GM18951 (cell line): Measurements from ENCODE around the gene MORN5.

ENCODE experiments used
- POLR2A ChIP-seq: IDR thresholded peaks from 4 replicates; pipeline ENCODE4 v1.6.1; 2011; ENCODE audit warnings: mild to moderate bottlenecking; ENCODE audit not compliant: insufficient read length, insufficient read depth; ENCODE audit errors: extremely low read depth
- in situ Hi-C: fragments of 300-500 bp; cut with MboI; formaldehyde crosslinking; loops from one replicate; pipeline ENCODE4 v1.12.0; 2022; ENCODE audit warnings: low sequenced_read_pairs, mixed read lengths, inconsistent platforms; ENCODE audit not compliant: unreplicated experiment

The MORN5 gene

GRCh38 chr9:122127396-122127798, 32.3 kb upstream of the MORN5 start:
- in situ Hi-C loops, result loop anchor here (10.0 kb wide), 1 partner anchor 327 kb away; no protein-coding TSS in a partner anchor

GRCh38 chr9:122128007-122128968, 31.4 kb upstream of the MORN5 start:
- in situ Hi-C loops, result loop anchor here (10.0 kb wide), 1 partner anchor 327 kb away; no protein-coding TSS in a partner anchor
- no peak for TF ChIP-seq POLR2A

More at GRCh38 chr9:122127396-122127798, 32.3 kb upstream of the MORN5 start:
- TF ChIP-seq POLR2A, result no peak

GRCh38 chr9:122128969-122129343, 30.8 kb upstream of the MORN5 start:
- no peak for TF ChIP-seq POLR2A
- in situ Hi-C loops, result loop anchor here (10.0 kb wide), 1 partner anchor 326 kb away; no protein-coding TSS in a partner anchor

DNA sequence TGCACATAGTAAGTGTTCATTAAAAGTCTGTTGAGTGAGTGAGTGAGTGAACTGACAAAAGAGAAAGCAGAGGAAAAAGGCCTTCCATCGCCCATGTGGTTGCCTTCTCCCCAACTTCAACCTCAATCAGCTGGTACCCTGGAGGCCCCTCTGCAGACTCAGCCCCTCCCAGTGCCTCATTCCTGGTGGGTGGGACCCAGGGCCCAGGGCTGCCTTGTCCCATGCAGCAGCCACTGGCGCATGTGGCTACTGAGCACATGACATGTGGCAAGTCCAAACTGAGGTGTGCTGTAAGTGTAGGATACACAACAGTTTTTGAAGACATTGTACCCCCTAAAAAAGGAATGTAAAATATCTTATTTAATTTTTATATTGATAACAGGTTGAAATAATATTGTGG, 29.7 kb upstream of the MORN5 start:
- no peak for TF ChIP-seq POLR2A
- in situ Hi-C loops, result loop anchor here (10.0 kb wide), 1 partner anchor 325 kb away; no protein-coding TSS in a partner anchor

GRCh38 chr9:122130837-122131236, 28.9 kb upstream of the MORN5 start:
- in situ Hi-C loops, result no loop called here
- TF ChIP-seq POLR2A, result no peak

GRCh38 chr9:122131401-122132001, 28.2 kb upstream of the MORN5 start:
- TF ChIP-seq POLR2A, result no peak
- in situ Hi-C loops, result no loop called here

DNA sequence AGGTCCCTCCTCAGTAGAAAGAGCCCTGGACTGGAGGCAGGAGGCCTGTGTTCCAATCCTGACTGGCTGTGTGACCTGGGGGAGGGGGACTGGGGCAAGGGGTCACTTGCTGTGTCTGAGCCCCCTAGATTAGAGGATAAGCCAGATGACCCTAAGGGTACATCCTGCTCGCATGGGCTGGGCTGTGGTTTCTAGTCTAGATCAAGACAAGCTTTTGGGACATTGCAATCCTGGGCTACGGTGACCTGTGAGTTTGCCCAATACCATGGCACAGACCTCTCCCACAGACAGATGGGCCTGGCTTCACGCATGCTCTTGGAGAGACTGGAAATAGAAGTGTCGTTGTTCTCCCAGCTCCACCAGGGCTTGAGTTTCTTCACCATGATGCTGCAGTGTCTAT, 27.2 kb upstream of the MORN5 start:
- TF ChIP-seq POLR2A, result no peak
- in situ Hi-C loops, result no loop called here

DNA sequence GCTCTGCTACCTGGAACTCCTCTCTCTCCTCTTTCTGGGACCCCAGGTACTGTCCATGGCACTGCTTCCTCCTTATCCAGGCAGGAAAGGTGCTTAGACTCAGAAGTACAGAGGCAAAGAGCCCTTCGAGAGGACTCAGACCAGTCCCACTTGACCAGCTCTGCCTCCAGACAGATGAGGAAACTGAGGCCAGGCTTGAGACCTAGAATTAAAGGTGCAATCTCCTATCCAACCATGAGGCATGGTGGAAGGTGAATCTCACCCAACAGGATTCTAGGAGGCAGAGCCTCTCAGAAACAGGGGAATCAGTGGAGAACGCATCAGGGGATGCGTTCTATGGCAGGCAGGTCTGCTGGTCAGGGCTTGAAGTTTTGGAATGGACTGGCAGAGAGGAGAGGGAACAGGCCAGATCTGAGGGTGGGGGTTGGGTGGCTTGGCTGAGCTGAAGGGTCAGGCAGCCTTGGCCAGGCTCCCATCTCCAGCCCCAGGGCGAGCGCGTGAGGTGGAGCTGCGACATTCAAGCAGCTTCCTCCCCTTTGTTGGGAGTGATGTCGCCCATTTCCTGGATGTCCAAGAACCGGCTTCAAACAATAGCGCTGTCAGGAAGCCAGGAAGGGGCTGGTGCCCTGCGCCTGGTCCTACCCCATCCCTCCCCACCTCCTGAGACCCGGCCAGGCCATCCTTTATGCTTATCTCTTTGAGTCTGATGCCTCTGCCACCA, 26.3 kb upstream of the MORN5 start:
- no peak for TF ChIP-seq POLR2A
- in situ Hi-C loops, result no loop called here

DNA sequence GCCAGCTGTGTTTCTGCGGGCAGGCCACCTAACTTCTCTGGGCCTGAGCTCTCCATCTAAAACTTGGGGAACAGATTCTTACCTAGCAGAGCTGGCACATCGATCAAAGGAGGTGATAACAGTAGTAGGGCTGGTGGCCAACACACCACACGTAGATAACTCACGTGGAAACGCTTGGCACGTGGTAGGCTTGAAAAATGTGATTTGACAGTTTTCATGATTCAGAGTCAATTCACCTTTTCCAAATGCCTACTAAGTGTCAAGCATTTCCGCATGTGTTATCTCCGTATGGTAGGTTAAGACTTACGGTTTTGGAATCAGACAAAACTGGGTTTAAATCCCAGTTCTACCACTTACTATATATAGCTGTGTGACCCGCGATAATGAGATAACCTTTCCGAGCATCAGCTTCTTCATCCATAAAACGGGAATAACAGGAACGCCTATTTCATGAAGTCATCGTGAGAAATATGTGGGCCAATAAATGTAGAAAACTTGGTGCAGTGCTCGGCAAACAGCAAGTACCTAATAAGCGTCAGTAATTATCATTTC, 25.6 kb upstream of the MORN5 start:
- TF ChIP-seq POLR2A, result no peak
- in situ Hi-C loops, result no loop called here

- in situ Hi-C loops, result no loop called here
- no peak for TF ChIP-seq POLR2A
Measured at GRCh38 chr9:122134822-122135528, 24.7 kb upstream of the MORN5 start.

- no peak for TF ChIP-seq POLR2A
- in situ Hi-C loops, result no loop called here
Measured at GRCh38 chr9:122135529-122135859, 24.2 kb upstream of the MORN5 start.

- in situ Hi-C loops, result no loop called here
- TF ChIP-seq POLR2A, result no peak
Measured at GRCh38 chr9:122138560-122139268, 21.0 kb upstream of the MORN5 start.
